Endothelial cell of umbilical vein (primary cell): ENCODE data around the gene GABPB2. TPM values are rescaled to one million over a fixed set of nuclear protein-coding genes. Genes with fewer than 3 reads are reported as not detected.

Experiments used
- BruUV-seq: library from RNA; stranded (reverse); fragments of 400-500 nt; replicated peaks from 2 replicates; lab custom pipeline; 2021; lab: Mats Ljungman, UMichigan
- CTCF ChIA-PET: fragments of 300-600, 350-600 bp; sonication (Branson Sonifier 250); formaldehyde crosslinking; loops from one replicate; lab custom pipeline; 2021; ENCODE audit warnings: antibody characterized with exemption, inconsistent platforms; lab: Charles Lee
- POLR2A ChIA-PET: fragments of 300-600, 350-600 bp; sonication (Branson Sonifier 250); formaldehyde crosslinking; loops from one replicate; lab custom pipeline; 2021; ENCODE audit warnings: antibody characterized with exemption, inconsistent platforms; lab: Charles Lee
- DNase-seq: peaks from one replicate; pipeline ENCODE4 v3.0.0-alpha.2; 2011; ENCODE audit warnings: low read depth, low spot score
- FAIRE-seq: peaks from 2 replicates; lab custom pipeline; 2011; peaks lifted over from hg19 to GRCh38; lab: Jason Lieb, UNC
- H2AFZ ChIP-seq: 2 replicates; pipeline ENCODE4 v1.6.0; 2012; ENCODE audit warnings: low read depth, low read length, control low read depth, inconsistent platforms
- H3K27ac ChIP-seq: 2 replicates; pipeline ENCODE4 v1.5.1; 2011; ENCODE audit warnings: low read depth, mild to moderate bottlenecking, control low read depth, low read length, moderate library complexity; ENCODE audit not compliant: insufficient read depth
- H3K27me3 ChIP-seq, 2 experiments: 2 replicates each; pipeline versions ENCODE4 v1.6.0 to v1.6.1; 2011; ENCODE audit warnings: low read length in 2 of 2, mixed read lengths in 1 of 2; ENCODE audit not compliant: control insufficient read depth in 2 of 2, insufficient read depth in 2 of 2
- H3K36me3 ChIP-seq, 2 experiments: 2 replicates in 1 of 2; 3 replicates in 1 of 2; pipeline ENCODE4 v1.5.1; 2011; ENCODE audit warnings: low read length in 2 of 2, mild to moderate bottlenecking in 1 of 2, moderate library complexity in 1 of 2; ENCODE audit not compliant: control insufficient read depth in 2 of 2, insufficient read depth in 2 of 2; ENCODE audit errors: extremely low read depth in 1 of 2
- H3K4me1 ChIP-seq: 3 replicates; pipeline ENCODE4 v1.5.1; 2011; ENCODE audit warnings: mild to moderate bottlenecking, low read length; ENCODE audit not compliant: control insufficient read depth, insufficient read depth; ENCODE audit errors: extremely low read depth
- H3K4me2 ChIP-seq: 2 replicates; pipeline ENCODE4 v1.6.1; 2011; ENCODE audit warnings: low read length, control low read depth, mixed read lengths; ENCODE audit not compliant: insufficient read depth
- H3K4me3 ChIP-seq, 3 experiments: fragments of 200-600 bp in 1 of 3; sonication (generic), shearing (Covaris generic) in 1 of 3; replicated peaks in 1 of 3; 2 replicates each; pipeline ENCODE4 v1.5.1; 2011 to 2016; ENCODE audit warnings: control low read depth in 3 of 3, low read length in 3 of 3, mild to moderate bottlenecking in 2 of 3, inconsistent platforms in 1 of 3, low read depth in 1 of 3, moderate library complexity in 1 of 3; ENCODE audit not compliant: insufficient read depth in 1 of 3
- H3K79me2 ChIP-seq: 2 replicates; pipeline ENCODE4 v1.6.0; 2012; ENCODE audit warnings: low read length, inconsistent platforms; ENCODE audit not compliant: control insufficient read depth, insufficient read depth
- H3K9ac ChIP-seq: replicated peaks from 2 replicates; pipeline ENCODE3; 2011; ENCODE audit warnings: low read length, control low read depth; ENCODE audit not compliant: insufficient read depth; ENCODE audit errors: extremely low read depth
- H3K9me1 ChIP-seq: replicated peaks from 3 replicates; pipeline ENCODE4 v1.6.0; 2011; ENCODE audit warnings: mild to moderate bottlenecking, low read length; ENCODE audit not compliant: control insufficient read depth, insufficient read depth; ENCODE audit errors: extremely low read depth
- H3K9me3 ChIP-seq: replicated peaks from 2 replicates; pipeline ENCODE4 v1.5.1; 2012; ENCODE audit warnings: low read length, inconsistent platforms; ENCODE audit not compliant: control insufficient read depth, insufficient read depth
- H4K20me1 ChIP-seq: replicated peaks from 2 replicates; pipeline ENCODE3; 2011; ENCODE audit warnings: mild to moderate bottlenecking, low read length; ENCODE audit not compliant: control insufficient read depth, insufficient read depth; ENCODE audit errors: extremely low read depth
- EZH2 ChIP-seq: IDR thresholded peaks from 2 replicates; pipeline ENCODE4 v1.6.1; 2012; ENCODE audit warnings: borderline replicate concordance, low read depth, mild to moderate bottlenecking, moderate library complexity, low read length, inconsistent platforms; ENCODE audit not compliant: severe bottlenecking
- FOS ChIP-seq: IDR thresholded peaks from 2 replicates; pipeline ENCODE4 v1.6.1; 2011; ENCODE audit warnings: mild to moderate bottlenecking, low read length, moderate library complexity, borderline replicate concordance; ENCODE audit not compliant: insufficient read depth
- GATA2 ChIP-seq: IDR thresholded peaks from 2 replicates; pipeline ENCODE4 v1.7.0; 2011; ENCODE audit warnings: low read depth, mild to moderate bottlenecking, moderate library complexity, mixed read lengths, low read length; ENCODE audit not compliant: insufficient read length, insufficient read depth
- JUN ChIP-seq: IDR thresholded peaks from 2 replicates; pipeline ENCODE4 v1.6.1; 2011; ENCODE audit warnings: borderline replicate concordance, low read depth; ENCODE audit not compliant: insufficient read length, insufficient read depth
- MYC ChIP-seq: IDR thresholded peaks from one replicate; pipeline ENCODE4 v1.6.1; 2011; ENCODE audit warnings: mild to moderate bottlenecking, low read depth, low read length
- POLR2A ChIP-seq: IDR thresholded peaks from 2 replicates; pipeline ENCODE4 v1.6.1; 2012; ENCODE audit warnings: low read depth, mild to moderate bottlenecking, control low read depth, low read length
- POLR2AphosphoS5 ChIP-seq: IDR thresholded peaks from 2 replicates; pipeline ENCODE4 v1.6.1; 2012; ENCODE audit warnings: low read depth, mild to moderate bottlenecking, control low read depth, low read length, moderate library complexity; ENCODE audit not compliant: insufficient read depth
- dilution Hi-C: fragments of 300-500 bp; cut with MboI; formaldehyde crosslinking; loops from one replicate; pipeline ENCODE4 v1.15.0; 2019; ENCODE audit warnings: low sequenced_read_pairs; ENCODE audit not compliant: extremely low pct_ligation_motif_present
- intact Hi-C: fragments of 100-400 bp; cut with micrococcal nuclease; formaldehyde crosslinking; loops from one replicate; pipeline ENCODE4 v1.10.0; 2022
- polyA plus RNA-seq, 4 experiments: library from polyadenylated mRNA; depleted of rRNA in 3 of 4; stranded (reverse) in 3 of 4; unstranded in 1 of 4; fragments of >200 nt; gene quantifications; 2 replicates each; pipeline versions ENCODE4 v1.2.1 to v1.2.3, GENCODE V29; 2011 to 2012; ENCODE audit warnings: missing spikeins in 1 of 4
- total RNA-seq: library from RNA; stranded (reverse); gene quantifications from 2 replicates; pipeline ENCODE4 v1.2.3, GENCODE V29; 2021
- TF ChIP-seq, protein P1 (sequence below): IDR thresholded peaks from 2 replicates; pipeline ENCODE4 v1.6.1; 2011; ENCODE audit not compliant: insufficient read depth, insufficient read length
- TF ChIP-seq, protein P2 (sequence below), 2 donors: IDR thresholded peaks; 1 replicate in 1 of 2; 2 replicates in 1 of 2; pipeline ENCODE4 v1.5.1; 2011; ENCODE audit warnings: low read length in 2 of 2, mild to moderate bottlenecking in 2 of 2, moderate library complexity in 2 of 2, control low read depth in 1 of 2, inconsistent platforms in 1 of 2, low read depth in 1 of 2; ENCODE audit not compliant: insufficient read depth in 1 of 2; ENCODE audit errors: extremely low read depth in 1 of 2

Gene GABPB2
- total and polyA plus RNA-seq, 2 donors (not counting 3 experiments of a cell fraction or from before 2014, with no cell fraction given) = 2.6 to 4.3 TPM

DNA sequence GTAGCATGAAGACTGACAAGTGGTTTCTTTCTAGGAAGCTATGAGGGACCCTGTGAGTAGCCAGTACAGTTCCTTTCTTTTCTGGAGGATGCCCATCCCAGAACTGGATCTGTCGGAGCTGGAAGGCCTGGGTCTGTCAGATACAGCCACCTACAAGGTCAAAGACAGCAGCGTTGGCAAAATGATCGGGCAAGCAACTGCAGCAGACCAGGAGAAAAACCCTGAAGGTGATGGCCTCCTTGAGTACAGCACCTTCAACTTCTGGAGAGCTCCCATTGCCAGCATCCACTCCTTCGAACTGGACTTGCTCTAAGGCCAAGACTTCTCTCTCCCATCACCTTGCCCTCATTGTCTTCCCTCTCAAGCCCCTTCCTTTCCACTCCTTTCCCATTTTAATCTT, 3.4 kb upstream of the GABPB2 start:
- Histone ChIP-seq H2AFZ (no peak overlapping the region), H3K9me3 (no peaks in the 10 kb centered on the region), H4K20me1 (no peaks in the 10 kb centered on the region), H3K9ac (no peak overlapping the region), H3K9me1 (no peaks in the 10 kb centered on the region), H3K4me1 (peaks cover 10% of the 10 kb centered on the region), H3K4me2 (no peak overlapping the region), H3K27me3 (no peaks in the 10 kb centered on the region), H3K27ac (no peak overlapping the region), H3K79me2 (peaks cover 53% of the 10 kb centered on the region), H3K4me3 (no peak overlapping the region), H3K36me3 (peaks cover 0 to 5% of the 10 kb centered on the region in 2 experiments)
- DNase-seq (no peak), FAIRE-seq (no peak)
- dilution Hi-C loops (no loop called here), intact Hi-C loops (no loop called here)
- ChIA-PET POLR2A (no interaction called here), CTCF (interaction anchor here (1.2 to 1.3 kb wide), 2 partner anchors 19 to 71 kb away, joined by 3 to 4 read pairs; no protein-coding TSS in a partner anchor)
- TF ChIP-seq MYC (no peak), POLR2A (no peak), JUN (no peak), POLR2AphosphoS5 (no peak), FOS (no peak), EZH2 (no peak), GATA2 (no peak)
- TF ChIP-seq, protein P1, sequence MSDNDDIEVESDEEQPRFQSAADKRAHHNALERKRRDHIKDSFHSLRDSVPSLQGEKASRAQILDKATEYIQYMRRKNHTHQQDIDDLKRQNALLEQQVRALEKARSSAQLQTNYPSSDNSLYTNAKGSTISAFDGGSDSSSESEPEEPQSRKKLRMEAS = no peak
- TF ChIP-seq, protein P2, sequence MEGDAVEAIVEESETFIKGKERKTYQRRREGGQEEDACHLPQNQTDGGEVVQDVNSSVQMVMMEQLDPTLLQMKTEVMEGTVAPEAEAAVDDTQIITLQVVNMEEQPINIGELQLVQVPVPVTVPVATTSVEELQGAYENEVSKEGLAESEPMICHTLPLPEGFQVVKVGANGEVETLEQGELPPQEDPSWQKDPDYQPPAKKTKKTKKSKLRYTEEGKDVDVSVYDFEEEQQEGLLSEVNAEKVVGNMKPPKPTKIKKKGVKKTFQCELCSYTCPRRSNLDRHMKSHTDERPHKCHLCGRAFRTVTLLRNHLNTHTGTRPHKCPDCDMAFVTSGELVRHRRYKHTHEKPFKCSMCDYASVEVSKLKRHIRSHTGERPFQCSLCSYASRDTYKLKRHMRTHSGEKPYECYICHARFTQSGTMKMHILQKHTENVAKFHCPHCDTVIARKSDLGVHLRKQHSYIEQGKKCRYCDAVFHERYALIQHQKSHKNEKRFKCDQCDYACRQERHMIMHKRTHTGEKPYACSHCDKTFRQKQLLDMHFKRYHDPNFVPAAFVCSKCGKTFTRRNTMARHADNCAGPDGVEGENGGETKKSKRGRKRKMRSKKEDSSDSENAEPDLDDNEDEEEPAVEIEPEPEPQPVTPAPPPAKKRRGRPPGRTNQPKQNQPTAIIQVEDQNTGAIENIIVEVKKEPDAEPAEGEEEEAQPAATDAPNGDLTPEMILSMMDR (IDR thresholded peaks at IDR 0.05; ENCODE audit: extremely low read depth in 1 of 2, insufficient read depth in 1 of 2, low read depth in 1 of 2, low read length in 2 of 2) = no peak
- BruUV-seq = no TSS peak
